SK-N-MC (cell line): ENCODE results near the gene CCKAR.

Experiments
- EZH2 ChIP-seq: fragments of 200-600 bp; sonication (generic); IDR thresholded peaks from one replicate; pipeline ENCODE4 v1.6.1; 2017; ENCODE audit warnings: antibody characterized with exemption
- FOXP2 ChIP-seq: optimal IDR thresholded peaks from 2 replicates; pipeline ENCODE3; 2011; ENCODE audit warnings: mild to moderate bottlenecking, moderate library complexity; ENCODE audit not compliant: insufficient read depth; ENCODE audit errors: extremely low read length, control extremely low read depth
- POLR2AphosphoS5 ChIP-seq: IDR thresholded peaks from 2 replicates; pipeline ENCODE4 v1.6.1; 2012; ENCODE audit warnings: mild to moderate bottlenecking, low read depth, low read length, borderline replicate concordance

- TF ChIP-seq EZH2 (no peak), POLR2AphosphoS5 (no peak), FOXP2 (no peak)
These were observed 39.8 kb upstream of the CCKAR start for GRCh38 chr4:26530099-26530498.
